ENCODE measurements around the gene PPP6R3.

DNA sequence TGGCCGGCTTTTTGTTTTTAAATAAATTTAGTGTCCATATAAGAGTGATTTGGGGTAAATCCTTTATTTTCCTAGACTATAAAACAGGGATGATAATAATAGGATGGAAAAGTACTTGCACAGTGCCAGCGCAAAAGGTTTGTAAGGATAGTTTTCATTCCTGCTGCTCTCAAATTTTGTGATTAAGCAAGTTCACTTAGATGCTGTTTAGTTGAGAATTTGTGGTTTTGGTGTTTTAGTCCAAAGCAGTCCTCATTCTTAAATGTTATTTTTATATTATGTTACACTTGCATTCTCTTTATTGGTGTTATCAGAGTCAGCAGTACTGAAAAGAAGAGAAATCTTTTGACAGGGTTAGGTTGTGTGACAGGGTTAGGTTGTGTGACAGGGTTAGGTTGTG is 47.9 kb downstream of the PPP6R3 start:
- TF ChIP-seq GATA3 (IDR thresholded peaks at IDR 0.05; ENCODE audit: low read depth, low read length) (no peak), GATA2 (IDR thresholded peaks at IDR 0.05; ENCODE audit: low read depth, low read length) (no peak)

All from SH-SY5Y (cell line).